ENCODE data around the gene CENPM. TPM values are rescaled to one million over a fixed set of nuclear protein-coding genes. Genes with fewer than 3 reads are reported as not detected.

Gene CENPM
- total RNA-seq, 4 donors from 2014 or later, result not detected

DNA sequence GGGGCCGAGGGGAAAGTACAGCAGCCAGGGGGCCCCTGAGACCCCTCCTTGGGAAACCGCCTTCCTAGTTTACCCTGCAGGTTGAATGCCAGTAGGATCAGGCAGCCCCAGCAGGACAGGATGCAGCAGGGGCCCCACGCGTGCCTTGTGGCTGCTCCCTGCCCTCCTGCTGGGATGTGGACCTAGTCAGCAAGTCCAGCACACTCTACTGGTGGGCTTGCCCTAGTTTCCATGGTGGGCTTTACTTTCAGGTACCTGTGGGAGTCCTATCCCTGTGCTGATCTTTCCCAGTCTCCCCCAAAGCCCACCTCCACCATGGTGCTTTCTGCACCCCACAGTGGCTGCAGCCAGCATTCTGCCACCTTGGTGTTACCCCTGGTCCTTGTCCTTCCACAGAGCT, 54.2 kb downstream of the CENPM start:
- Histone ChIP-seq H3K4me1 (peaks cover 0 to 3% (median 0%) of the 10 kb centered on the region in 4 donors), H3K9me3 (no peaks in the 10 kb centered on the region), H3K27me3 (no peaks in the 10 kb centered on the region), H3K4me3 (no peak overlapping the region), H3K27ac (replicated peaks in 1 of 4) (no peak overlapping the region), H3K36me3 (peaks cover 39 to 100% (median 89%) of the 10 kb centered on the region in 4 donors)
- 85% methylated on average over 4 of the region's 4 CpGs for WGBS
- intact Hi-C loops (cut with DNase I), result no loop called here
- TF ChIP-seq, protein P1, sequence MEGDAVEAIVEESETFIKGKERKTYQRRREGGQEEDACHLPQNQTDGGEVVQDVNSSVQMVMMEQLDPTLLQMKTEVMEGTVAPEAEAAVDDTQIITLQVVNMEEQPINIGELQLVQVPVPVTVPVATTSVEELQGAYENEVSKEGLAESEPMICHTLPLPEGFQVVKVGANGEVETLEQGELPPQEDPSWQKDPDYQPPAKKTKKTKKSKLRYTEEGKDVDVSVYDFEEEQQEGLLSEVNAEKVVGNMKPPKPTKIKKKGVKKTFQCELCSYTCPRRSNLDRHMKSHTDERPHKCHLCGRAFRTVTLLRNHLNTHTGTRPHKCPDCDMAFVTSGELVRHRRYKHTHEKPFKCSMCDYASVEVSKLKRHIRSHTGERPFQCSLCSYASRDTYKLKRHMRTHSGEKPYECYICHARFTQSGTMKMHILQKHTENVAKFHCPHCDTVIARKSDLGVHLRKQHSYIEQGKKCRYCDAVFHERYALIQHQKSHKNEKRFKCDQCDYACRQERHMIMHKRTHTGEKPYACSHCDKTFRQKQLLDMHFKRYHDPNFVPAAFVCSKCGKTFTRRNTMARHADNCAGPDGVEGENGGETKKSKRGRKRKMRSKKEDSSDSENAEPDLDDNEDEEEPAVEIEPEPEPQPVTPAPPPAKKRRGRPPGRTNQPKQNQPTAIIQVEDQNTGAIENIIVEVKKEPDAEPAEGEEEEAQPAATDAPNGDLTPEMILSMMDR (IDR thresholded peaks at IDR 0.05), result no peak
- TF ChIP-seq EP300 (IDR thresholded peaks at IDR 0.05), result no peak
- TF ChIP-seq POLR2AphosphoS5 (IDR thresholded peaks at IDR 0.05), result no peak
- TF ChIP-seq POLR2A (IDR thresholded peaks at IDR 0.05; ENCODE audit: low read depth), result no peak
- no peak for DNase-seq (ENCODE audit: extremely low spot score)

- Histone ChIP-seq H3K27ac (replicated peaks in 1 of 4) (no peak overlapping the region), H3K4me1 (peaks cover 0 to 3% (median 0%) of the 10 kb centered on the region in 4 donors), H3K36me3 (peaks cover 48 to 100% (median 88%) of the 10 kb centered on the region in 4 donors), H3K4me3 (no peak overlapping the region), H3K27me3 (no peaks in the 10 kb centered on the region), H3K9me3 (no peaks in the 10 kb centered on the region)
- intact Hi-C loops (cut with DNase I), result no loop called here
- WGBS, result 95% methylated on average over 6 of the region's 9 CpGs
- no peak for DNase-seq (ENCODE audit: extremely low spot score)
- TF ChIP-seq, protein P1 (IDR thresholded peaks at IDR 0.05), result no peak
- TF ChIP-seq POLR2A (IDR thresholded peaks at IDR 0.05; ENCODE audit: low read depth) (no peak), EP300 (IDR thresholded peaks at IDR 0.05) (no peak)
These were observed 55.5 kb downstream of the CENPM start for GRCh38 chr22:41891407-41891806.

Small RNAs within 50 kb of the gene (small RNA-seq; reads per million reads assigned to genes)
- gene MIR33A, result 0 to 1.2 (median 0) reads per million in 3 donors

Other genes with a start within 250 kb of the CENPM start
- 1 to 10 TPM in 1 of 4 donors, under 1 TPM in 3; 0.39 to 1.3 (median 0.44) TPM for gene MEI1, start 247.6 kb downstream of the CENPM start, total RNA-seq
- gene CCDC134, start 146.5 kb downstream of the CENPM start, total RNA-seq, result 10 to 100 TPM in 1 of 4 donors, 1 to 10 TPM in 3; 7.0 to 10.8 (median 8.7) TPM
- 10 to 100 TPM; 56.4 to 97.7 (median 57.2) TPM for gene SREBF2, start 114.0 kb downstream of the CENPM start, total RNA-seq
- gene SHISA8, start 32.1 kb downstream of the CENPM start, total RNA-seq, result under 1 TPM in 1 of 4 donors, not detected in 3; 0.83 TPM
- gene TNFRSF13C, start 20.3 kb downstream of the CENPM start, total RNA-seq, result under 1 TPM in 2 of 4 donors, not detected in 2; 0.17 to 0.33 TPM
- under 1 TPM; under 0.01 to 0.50 (median 0.36) TPM for gene SEPTIN3, start 22.3 kb upstream of the CENPM start, total RNA-seq
- gene WBP2NL, start 51.6 kb upstream of the CENPM start, total RNA-seq, result 1 to 10 TPM in 1 of 4 donors, under 1 TPM in 2, not detected in 1; 0.33 to 1.0 (median 0.45) TPM
- 10 to 100 TPM; 26.2 to 40.9 (median 33.7) TPM for gene NAGA, start 123.7 kb upstream of the CENPM start, total RNA-seq
- gene PHETA2, start 127.1 kb upstream of the CENPM start, total RNA-seq, result 10 to 100 TPM; 16.6 to 34.6 (median 25.4) TPM
- 10 to 100 TPM; 18.9 to 32.7 (median 22.1) TPM for gene SMDT1, start 132.5 kb upstream of the CENPM start, total RNA-seq
- gene NDUFA6, start 143.6 kb upstream of the CENPM start, total RNA-seq, result 10 to 100 TPM; 54.0 to 90.9 (median 75.8) TPM
- gene CYP2D6, start 183.7 kb upstream of the CENPM start, total RNA-seq, result under 1 TPM in 2 of 4 donors, not detected in 2; 0.42 to 0.52 TPM